H1 (cell line): ENCODE results near the gene GPR35. TPM values are rescaled to one million over a fixed set of nuclear protein-coding genes. Genes with fewer than 3 reads are reported as not detected.

ENCODE experiments used
- CTCF ChIP-seq, 3 experiments: IDR thresholded peaks; 1 replicate in 2 of 3; 2 replicates in 1 of 3; pipeline versions ENCODE4 v1.5.1 to v1.6.1; 2011; ENCODE audit warnings: low read length in 3 of 3, mild to moderate bottlenecking in 3 of 3, inconsistent platforms in 2 of 3, low read depth in 1 of 3, moderate library complexity in 1 of 3; ENCODE audit not compliant: insufficient read depth in 1 of 3; ENCODE audit errors: control extremely low read depth in 1 of 3
- FOSL1 ChIP-seq: IDR thresholded peaks from 2 replicates; pipeline ENCODE4 v1.6.1; 2011; ENCODE audit warnings: mild to moderate bottlenecking, low read depth, low read length, moderate library complexity; ENCODE audit not compliant: insufficient read depth
- GTF2F1 ChIP-seq: IDR thresholded peaks from 2 replicates; pipeline ENCODE4 v1.6.1; 2012; ENCODE audit warnings: low read depth, low read length, improper control_type of control experiment, borderline replicate concordance
- KDM5A ChIP-seq: fragments of 200-600 bp; IDR thresholded peaks from 2 replicates; pipeline ENCODE4 v1.7.1; 2012; ENCODE audit warnings: mild to moderate bottlenecking, low read length, inconsistent platforms, mixed read lengths
- PHF8 ChIP-seq: fragments of 200-600 bp; sonication (generic); conservative IDR thresholded peaks from 2 replicates; pipeline ENCODE4 v1.7.1; 2012; ENCODE audit warnings: low read depth, mild to moderate bottlenecking, inconsistent platforms, low read length, moderate library complexity
- TEAD4 ChIP-seq: IDR thresholded peaks from 2 replicates; pipeline ENCODE4 v1.6.1; 2012; ENCODE audit warnings: low read depth, low read length, inconsistent platforms, mixed read lengths
- ZNF274 ChIP-seq: IDR thresholded peaks from 2 replicates; pipeline ENCODE4 v1.7.0; 2012; ENCODE audit warnings: low read length, borderline replicate concordance; ENCODE audit errors: extremely low read depth
- polyA plus RNA-seq, 7 experiments: library from polyadenylated mRNA; depleted of rRNA in 3 of 7; stranded (reverse) in 5 of 7; unstranded in 2 of 7; fragments of >200 nt in 5 of 7; fragments of 200-250 nt in 2 of 7; gene quantifications; 1 replicate in 5 of 7; 2 replicates in 1 of 7; 4 replicates in 1 of 7; pipeline versions ENCODE4 v1.2.1 to v1.2.3, GENCODE V29; 2011 to 2013; ENCODE audit warnings: missing spikeins in 2 of 7, mixed read lengths in 2 of 7
- total RNA-seq: library from RNA; stranded (reverse); fragmentation: NEBNext Ultra II Directional; extraction: Animal tissue kit (Norgen Biotek cat#: 25700); gene quantifications from 2 replicates; pipeline ENCODE4 v1.2.1, GENCODE V29; 2021

Gene GPR35
- total and polyA plus RNA-seq, 2 of the 8 experiments (the other 6 are each of a cell fraction or from before 2014, with no cell fraction given): 0.47 TPM; not detected in 1

- TF ChIP-seq CTCF (IDR thresholded peaks at IDR 0.05; ENCODE audit: control extremely low read depth in 1 of 3, insufficient read depth in 1 of 3, low read depth in 1 of 3, low read length in 3 of 3): no peak
- TF ChIP-seq KDM5A: no peak
- TF ChIP-seq PHF8: no peak
- TF ChIP-seq ZNF274: no peak
- no peak for TF ChIP-seq FOSL1
- no peak for TF ChIP-seq GTF2F1
- no peak for TF ChIP-seq TEAD4
Measured at GRCh38 chr2:240670402-240670801, 45.1 kb downstream of the GPR35 start (continued).
